Anterior cingulate cortex (tissue), 58 donors: ENCODE data around the gene STON2.
A peak's percentile ranks its signal among the peaks of the same experiment; 100 is the strongest.
"Not testable (repeated sequence)": the region's sequence is repeated elsewhere in the genome, so short reads cannot be mapped to it uniquely, and the experiment has no call there.

Source experiments
- DNase-seq, 58 donors: peaks; one replicate each; lab custom pipeline; 2025; lab: John Stamatoyannopoulos, UW

The STON2 gene

DNA sequence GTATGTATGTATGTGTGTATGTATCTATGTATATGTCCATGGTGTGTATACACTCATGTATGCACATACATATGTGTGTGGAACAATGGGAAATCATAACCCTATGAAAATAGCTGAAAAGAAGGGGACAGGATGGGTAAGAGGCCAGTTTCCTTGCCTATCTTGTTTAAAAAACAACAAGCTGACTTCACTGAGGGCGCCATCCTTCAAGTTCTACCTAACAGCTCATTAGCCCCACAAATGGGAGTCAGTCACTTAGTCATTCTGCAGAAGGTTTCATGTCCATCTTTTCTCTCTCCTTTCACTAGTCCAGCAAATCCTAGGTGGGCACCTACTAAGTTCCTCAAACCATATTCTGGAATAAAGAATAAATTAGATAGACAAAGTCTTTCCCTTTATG, 14.7 kb downstream of the STON2 start:
- no peak for DNase-seq

GRCh38 chr14:81384900-81385299, 15.2 kb downstream of the STON2 start:
- peak in 8 of 58 donors; percentile 10 to 37 (median 29) for DNase-seq

- DNase-seq, result peak in 1 of 58 donors; percentile 11
Measured at GRCh38 chr14:81382517-81383225, 17.5 kb downstream of the STON2 start.

GRCh38 chr14:81380009-81380408, 20.1 kb downstream of the STON2 start:
- not testable (repeated sequence) for DNase-seq

DNA sequence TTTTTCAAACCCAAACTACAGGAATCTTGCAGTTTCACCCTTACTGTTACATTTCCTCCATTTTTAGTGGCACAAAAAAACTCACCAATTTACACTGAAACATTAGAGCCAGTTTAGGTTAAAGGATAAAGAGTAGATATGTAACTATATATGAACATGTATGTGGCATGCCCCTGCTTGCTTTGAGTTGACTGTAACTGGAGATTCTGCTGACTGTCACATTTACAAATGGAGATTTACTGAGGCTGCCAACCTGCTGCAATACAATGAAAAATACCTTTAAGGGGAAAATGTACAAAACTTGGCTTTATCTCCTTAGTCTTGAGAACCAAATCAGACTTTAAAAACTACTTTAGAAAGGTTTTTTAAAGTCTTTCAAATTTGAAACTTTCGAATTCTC, 28.3 kb downstream of the STON2 start:
- DNase-seq, result no peak

GRCh38 chr14:81367563-81367962, 32.6 kb downstream of the STON2 start:
- DNase-seq, result no peak

- DNase-seq, result no peak
Measured at GRCh38 chr14:81366884-81367283, 33.2 kb downstream of the STON2 start.

- peak in 19 of 58 donors; percentile 12 to 67 (median 36) for DNase-seq
Measured at GRCh38 chr14:81366214-81366613, 33.9 kb downstream of the STON2 start.

DNA sequence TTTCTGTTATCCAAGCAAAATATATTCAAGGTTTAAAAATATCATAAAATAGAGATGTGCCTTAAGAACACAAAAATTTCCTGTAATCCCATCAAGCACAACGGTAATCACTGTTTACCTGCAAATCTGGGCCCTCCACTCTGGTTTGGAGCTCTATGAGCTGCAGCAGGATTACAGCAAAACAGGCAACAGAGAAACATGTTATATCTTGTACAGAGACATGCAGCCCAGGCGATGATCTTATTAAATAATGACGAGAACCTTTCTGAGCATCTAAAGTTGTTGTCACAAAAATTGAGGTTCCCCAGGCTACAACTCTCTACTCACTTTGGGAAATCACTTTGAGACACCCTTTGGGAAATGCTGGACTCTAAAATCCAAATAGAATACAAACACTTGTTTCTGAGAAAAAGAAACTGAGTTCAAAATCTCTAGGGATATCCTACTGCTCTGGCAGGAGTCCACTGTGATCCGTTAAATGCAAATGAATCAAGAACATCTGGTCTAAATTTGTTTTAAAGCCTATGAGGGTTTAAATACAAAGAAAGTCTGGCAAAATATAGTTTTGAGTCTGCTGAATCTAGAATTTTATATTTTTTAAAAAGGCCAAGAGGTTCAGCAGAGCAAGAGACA, 36.3 kb downstream of the STON2 start:
- no peak for DNase-seq

DNA sequence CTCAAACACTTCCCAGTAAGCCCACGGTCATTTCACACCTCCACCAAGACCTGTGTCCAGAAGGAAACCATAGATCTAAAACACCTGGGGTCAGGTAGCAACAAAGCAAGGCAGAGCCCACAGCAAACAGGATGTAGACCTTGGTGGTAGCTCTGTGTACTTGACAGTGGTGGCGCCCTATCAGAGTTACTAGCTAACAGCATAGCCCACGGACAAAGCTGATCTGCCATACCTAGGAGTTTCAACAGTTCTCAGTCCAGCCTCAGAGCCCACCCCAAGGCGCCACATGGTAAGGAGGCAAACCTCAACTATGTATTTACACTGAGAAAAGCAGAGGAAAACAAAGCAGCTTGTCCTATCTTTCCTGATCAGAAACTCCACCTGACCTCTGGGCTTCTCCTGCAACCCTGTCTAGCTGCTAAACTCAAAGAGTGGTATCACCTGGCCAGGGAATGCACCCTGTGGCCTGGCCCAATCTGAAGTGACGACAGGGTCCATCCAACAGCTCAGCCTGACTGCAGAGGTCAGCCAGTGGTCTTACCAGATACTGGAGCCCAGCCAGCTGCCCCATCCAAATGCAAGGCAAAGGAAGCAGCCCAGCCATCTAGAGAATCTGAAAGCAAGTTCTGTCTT, 46.3 kb downstream of the STON2 start:
- no peak for DNase-seq

DNA sequence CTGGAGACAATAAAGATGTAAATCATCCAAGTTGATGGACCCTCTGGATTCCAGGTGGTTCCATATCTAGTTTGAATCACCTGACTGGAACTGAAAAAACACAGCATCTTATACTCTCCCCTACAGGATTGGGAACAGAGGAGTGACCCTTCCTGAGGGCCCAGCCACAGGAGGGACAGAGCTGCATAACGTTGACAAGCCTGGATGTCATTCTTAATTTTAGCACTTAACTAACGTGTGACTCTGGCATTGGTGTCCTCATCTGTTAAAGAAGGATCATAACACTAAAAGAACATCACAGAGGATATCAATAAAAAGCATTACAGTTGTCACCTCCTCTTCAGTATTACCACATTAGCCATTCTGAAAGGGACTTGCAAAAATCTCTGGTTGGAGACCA, 47.7 kb downstream of the STON2 start:
- no peak for DNase-seq

DNA sequence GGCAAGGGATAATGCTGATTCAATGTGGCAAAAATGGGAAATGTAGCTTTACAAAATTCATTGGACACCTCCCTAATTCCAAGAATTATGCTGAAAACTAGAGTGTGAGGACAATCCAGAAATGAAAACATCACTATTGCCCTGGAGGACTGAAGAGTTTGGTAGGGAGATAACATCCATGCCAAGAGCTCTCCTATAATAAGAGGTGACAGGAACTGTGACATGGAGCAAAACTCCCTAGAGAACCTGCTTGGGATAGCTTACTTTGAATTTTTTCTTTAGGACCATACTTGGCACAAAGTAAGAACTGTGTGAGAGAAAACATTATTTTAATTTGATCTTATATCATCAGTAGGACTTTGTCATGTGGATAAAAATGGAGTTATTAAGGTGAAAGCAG, 48.9 kb downstream of the STON2 start:
- no peak for DNase-seq

- peak in 1 of 58 donors; percentile 21 for DNase-seq
Measured at GRCh38 chr14:81350344-81351130, 49.6 kb downstream of the STON2 start.

DNA sequence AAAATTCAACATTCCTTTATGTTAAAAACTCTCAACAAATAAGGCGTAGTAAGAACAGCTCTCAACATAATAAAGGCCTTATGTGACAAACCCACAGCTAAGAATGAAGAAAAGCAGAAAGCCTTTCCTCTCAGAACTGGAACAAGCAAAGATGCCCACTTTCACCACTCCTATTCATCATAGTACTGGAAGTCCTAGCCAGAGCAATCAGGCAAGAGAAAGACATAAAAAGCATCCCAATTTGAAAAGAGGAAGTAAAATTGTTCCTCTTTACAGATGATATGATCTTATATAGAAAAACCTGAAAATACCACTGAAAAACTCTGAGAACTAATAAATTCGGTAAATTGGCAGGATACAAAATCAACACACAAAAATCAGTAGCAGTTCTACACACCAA, 52.1 kb downstream of the STON2 start:
- peak in 1 of 58 donors; percentile 16 for DNase-seq

GRCh38 chr14:81345781-81346180, 54.3 kb downstream of the STON2 start:
- no peak for DNase-seq

- DNase-seq, result no peak
Measured at GRCh38 chr14:81344481-81345160, 55.5 kb downstream of the STON2 start.

GRCh38 chr14:81343701-81344100, 56.4 kb downstream of the STON2 start:
- no peak for DNase-seq

GRCh38 chr14:81342850-81343580, 57.1 kb downstream of the STON2 start:
- peak in 18 of 58 donors; percentile 5 to 70 (median 22) for DNase-seq

GRCh38 chr14:81341781-81342180, 58.3 kb downstream of the STON2 start:
- no peak for DNase-seq

DNA sequence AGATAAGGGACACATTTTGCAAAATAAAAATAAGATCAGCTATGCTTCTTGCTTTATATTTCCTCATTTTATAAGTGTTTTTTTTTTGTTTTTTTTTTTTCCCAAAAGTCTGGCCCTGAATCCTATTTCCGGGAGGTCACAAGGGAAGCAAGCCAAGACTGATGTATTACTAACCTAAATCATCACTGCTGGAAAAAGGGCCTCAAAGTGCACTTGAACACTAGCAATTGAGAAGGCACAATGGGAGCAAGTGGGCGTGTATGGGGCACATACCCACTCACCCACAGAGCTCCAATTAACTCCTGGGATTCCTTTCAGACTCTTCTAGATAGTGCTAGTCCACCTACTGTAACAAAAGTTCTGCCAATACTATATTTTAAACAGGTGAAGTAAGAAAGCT, 58.8 kb downstream of the STON2 start:
- DNase-seq, result no peak
